Transverse colon (tissue), 4 donors: Measurements from ENCODE around the gene SLC43A1. TPM values are rescaled to one million over a fixed set of nuclear protein-coding genes. Genes with fewer than 3 reads are reported as not detected.

Source experiments
- DNase-seq: peaks from one replicate; pipeline ENCODE4 v3.0.0-alpha.2; 2019
- H3K27ac ChIP-seq, 4 donors: fragments of 200-600 bp; sonication (generic); 2 replicates each; pipeline ENCODE4 v1.5.1; 2016 to 2018; ENCODE audit warnings: inconsistent platforms in 4 of 4
- H3K27me3 ChIP-seq: fragments of 200-600 bp; sonication (generic); 2 replicates; pipeline ENCODE4 v1.5.1; 2017; ENCODE audit warnings: inconsistent platforms
- H3K36me3 ChIP-seq, 4 donors: fragments of 200-600 bp; sonication (generic); 2 replicates each; pipeline ENCODE4 v1.5.1; 2017 to 2019; ENCODE audit warnings: inconsistent platforms in 4 of 4
- H3K4me1 ChIP-seq, 4 donors: fragments of 200-600 bp; sonication (generic); 2 replicates each; pipeline ENCODE4 v1.5.1; 2017 to 2020; ENCODE audit warnings: inconsistent platforms in 4 of 4
- H3K4me3 ChIP-seq, 4 donors: fragments of 200-600 bp; sonication (generic); 1 replicate in 1 of 4; 2 replicates in 3 of 4; pipeline versions ENCODE4 v1.5.1 to v1.6.1; 2017 to 2019; ENCODE audit warnings: inconsistent platforms in 4 of 4
- H3K9me3 ChIP-seq, 2 donors: fragments of 200-600 bp; sonication (generic); 2 replicates each; pipeline ENCODE4 v1.5.1; 2017 to 2019; ENCODE audit warnings: inconsistent platforms in 2 of 2
- CTCF ChIP-seq, 5 experiments: fragments of 200-600 bp in 3 of 5; fragments of 450-650 bp in 2 of 5; sonication (generic) in 3 of 5; IDR thresholded peaks; 1 replicate in 2 of 5; 2 replicates in 3 of 5; pipeline ENCODE4 v1.5.1; 2016 to 2017; ENCODE audit warnings: antibody characterized with exemption in 5 of 5, inconsistent platforms in 3 of 5, mild to moderate bottlenecking in 2 of 5, moderate library complexity in 1 of 5
- EP300 ChIP-seq: sonication (generic); formaldehyde crosslinking; IDR thresholded peaks from one replicate; pipeline ENCODE4 v1.6.1; 2017; ENCODE audit warnings: antibody characterized with exemption, low read depth
- POLR2A ChIP-seq: fragments of 450-650 bp; IDR thresholded peaks from one replicate; pipeline ENCODE4 v1.6.1; 2016; ENCODE audit warnings: antibody characterized with exemption, mild to moderate bottlenecking, moderate library complexity
- POLR2AphosphoS5 ChIP-seq, 3 donors: sonication (generic); formaldehyde crosslinking; IDR thresholded peaks; one replicate each; pipeline ENCODE4 v1.6.1; 2016; ENCODE audit warnings: antibody characterized with exemption in 3 of 3
- WGBS, 2 donors: methylation state at CpG; one replicate each; pipeline ENCODE4 v1.1.5; 2018; ENCODE audit warnings: low coverage in 1 of 2; 5-methylcytosine and 5-hydroxymethylcytosine counted together
- in situ Hi-C, 4 donors: fragments of 200-750 bp; cut with MboI; loops; one replicate each; pipeline versions ENCODE4 v1.15.0 to v1.15.1; 2017; ENCODE audit warnings: low sequenced_read_pairs in 3 of 4, low pct_ligation_motif_present in 1 of 4, low pct_unique_long_range_greater_than_20kb in 1 of 4
- intact Hi-C: fragments of 100-400 bp; cut with DNase I; formaldehyde crosslinking; loops from one replicate; pipeline ENCODE4 v1.15.1; 2023; ENCODE audit warnings: low total_unique reads
- total RNA-seq, 4 donors: library from RNA; depleted of rRNA; stranded (reverse); fragments of >200 nt; gene quantifications; one replicate each; pipeline ENCODE4 v1.1.0, GENCODE V29; 2016

The SLC43A1 gene
- total RNA-seq, 4 donors from 2014 or later, result 7.5 to 30.4 (median 15.2) TPM

GRCh38 chr11:57530215-57530595 lies 14.7 kb upstream of the SLC43A1 start:
- H3K36me3 ChIP-seq, result no peaks in the 10 kb centered on the region
- peak overlapping the region; percentile 63 to 90 (median 72) for H3K4me3 ChIP-seq
- intact Hi-C loops, result no loop called here
- in situ Hi-C loops, result no loop called here
- DNase-seq, result peak; percentile 20
- WGBS, 2 donors, result 0% methylated on average over 15 of the region's 17 CpGs; no CpG with 5 or more reads in 1 of the 2 donors
- peak overlapping the region; percentile 68 to 81 (median 78) for H3K27ac ChIP-seq
- TF ChIP-seq POLR2AphosphoS5 (IDR thresholded peaks at IDR 0.05), result no peak
- no peak for TF ChIP-seq CTCF (IDR thresholded peaks at IDR 0.05)
- no peak for TF ChIP-seq POLR2A
- no peak for TF ChIP-seq EP300
- no peaks in the 10 kb centered on the region for H3K9me3 ChIP-seq
- no peaks in the 10 kb centered on the region for H3K27me3 ChIP-seq
- H3K4me1 ChIP-seq, result peaks cover 9 to 20% (median 13%) of the 10 kb centered on the region in 4 donors

- Histone ChIP-seq H3K36me3 (no peaks in the 10 kb centered on the region), H3K4me1 (peaks cover 9 to 20% (median 13%) of the 10 kb centered on the region in 4 donors), H3K9me3 (no peaks in the 10 kb centered on the region), H3K4me3 (no peak overlapping the region), H3K27me3 (no peaks in the 10 kb centered on the region), H3K27ac (no peak overlapping the region)
- intact Hi-C loops (no loop called here), in situ Hi-C loops (loop anchor here in 2 of 4 donors (5.0 to 10.0 kb wide), 2 partner anchors 37 to 74 kb away; no protein-coding TSS in a partner anchor)
- DNase-seq, result no peak
- no peak for TF ChIP-seq POLR2A
- TF ChIP-seq CTCF (IDR thresholded peaks at IDR 0.05), result no peak
- no peak for TF ChIP-seq POLR2AphosphoS5 (IDR thresholded peaks at IDR 0.05)
- TF ChIP-seq EP300, result no peak
Measured at GRCh38 chr11:57529012-57529411, 13.5 kb upstream of the SLC43A1 start.

GRCh38 chr11:57527056-57527631 lies 11.6 kb upstream of the SLC43A1 start:
- in situ Hi-C loops, result loop anchor here in 2 of 4 donors (5.0 to 10.0 kb wide), 2 partner anchors 35 to 72 kb away; no protein-coding TSS in a partner anchor

GRCh38 chr11:57523419-57523818 lies 7.9 kb upstream of the SLC43A1 start:
- Histone ChIP-seq H3K9me3 (no peaks in the 10 kb centered on the region), H3K4me3 (no peak overlapping the region), H3K27ac (no peak overlapping the region), H3K27me3 (no peaks in the 10 kb centered on the region), H3K36me3 (no peaks in the 10 kb centered on the region), H3K4me1 (no peaks in the 10 kb centered on the region)
- in situ Hi-C loops (loop anchor here in 1 of 4 donors (10.0 kb wide), 1 partner anchor 69 kb away; no protein-coding TSS in a partner anchor), intact Hi-C loops (loop anchor here (2.0 kb wide), 1 partner anchor 31 kb away; no protein-coding TSS in a partner anchor)
- 93 to 100% methylated on average over 1 to 4 of the region's 4 CpGs for WGBS, 2 donors
- no peak for DNase-seq
- TF ChIP-seq POLR2A (no peak), CTCF (IDR thresholded peaks at IDR 0.05) (no peak)

More at GRCh38 chr11:57527056-57527631, 11.6 kb upstream of the SLC43A1 start:
- no peaks in the 10 kb centered on the region for H3K27me3 ChIP-seq
- no peak overlapping the region for H3K27ac ChIP-seq
- no peaks in the 10 kb centered on the region for H3K9me3 ChIP-seq
- no peak overlapping the region for H3K4me3 ChIP-seq
- H3K4me1 ChIP-seq, result peaks cover 9 to 20% (median 13%) of the 10 kb centered on the region in 4 donors
- intact Hi-C loops, result loop anchor here (2.0 kb wide), 1 partner anchor 70 kb away; no protein-coding TSS in a partner anchor
- peak; percentile 78 for DNase-seq
- 21 to 22% methylated on average over 6 to 7 of the region's 7 CpGs for WGBS, 2 donors
- H3K36me3 ChIP-seq, result no peaks in the 10 kb centered on the region
- peak; percentile 89 to 92 (median 91) for TF ChIP-seq CTCF (IDR thresholded peaks at IDR 0.05)
- no peak for TF ChIP-seq EP300
